Measurements from ENCODE around the gene PRKACG.

The PRKACG gene

GRCh38 chr9:69036799-69037198 is 22.9 kb upstream of the PRKACG start:
- in situ Hi-C loops (cut with MboI; ENCODE audit: low pct_unique_long_range_greater_than_20kb, low sequenced_read_pairs, unreplicated experiment) = no loop called here
- DNase-seq (ENCODE audit: low spot score) = no peak

GRCh38 chr9:69036309-69036708 is 22.4 kb upstream of the PRKACG start:
- in situ Hi-C loops (cut with MboI; ENCODE audit: low pct_unique_long_range_greater_than_20kb, low sequenced_read_pairs, unreplicated experiment) = no loop called here
- TF ChIP-seq, protein P1, sequence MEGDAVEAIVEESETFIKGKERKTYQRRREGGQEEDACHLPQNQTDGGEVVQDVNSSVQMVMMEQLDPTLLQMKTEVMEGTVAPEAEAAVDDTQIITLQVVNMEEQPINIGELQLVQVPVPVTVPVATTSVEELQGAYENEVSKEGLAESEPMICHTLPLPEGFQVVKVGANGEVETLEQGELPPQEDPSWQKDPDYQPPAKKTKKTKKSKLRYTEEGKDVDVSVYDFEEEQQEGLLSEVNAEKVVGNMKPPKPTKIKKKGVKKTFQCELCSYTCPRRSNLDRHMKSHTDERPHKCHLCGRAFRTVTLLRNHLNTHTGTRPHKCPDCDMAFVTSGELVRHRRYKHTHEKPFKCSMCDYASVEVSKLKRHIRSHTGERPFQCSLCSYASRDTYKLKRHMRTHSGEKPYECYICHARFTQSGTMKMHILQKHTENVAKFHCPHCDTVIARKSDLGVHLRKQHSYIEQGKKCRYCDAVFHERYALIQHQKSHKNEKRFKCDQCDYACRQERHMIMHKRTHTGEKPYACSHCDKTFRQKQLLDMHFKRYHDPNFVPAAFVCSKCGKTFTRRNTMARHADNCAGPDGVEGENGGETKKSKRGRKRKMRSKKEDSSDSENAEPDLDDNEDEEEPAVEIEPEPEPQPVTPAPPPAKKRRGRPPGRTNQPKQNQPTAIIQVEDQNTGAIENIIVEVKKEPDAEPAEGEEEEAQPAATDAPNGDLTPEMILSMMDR (IDR thresholded peaks at IDR 0.05; ENCODE audit: extremely low read depth, insufficient read depth, missing control alignments) = no peak
- DNase-seq (ENCODE audit: low spot score) = peak; percentile 53

More at GRCh38 chr9:69036799-69037198, 22.9 kb upstream of the PRKACG start:
- TF ChIP-seq, protein P1 (IDR thresholded peaks at IDR 0.05; ENCODE audit: extremely low read depth, insufficient read depth, missing control alignments) = no peak

- peak; percentile 91 for DNase-seq (ENCODE audit: low spot score)
- TF ChIP-seq, protein P1 (IDR thresholded peaks at IDR 0.05; ENCODE audit: extremely low read depth, insufficient read depth, missing control alignments) = peak; percentile 99
- in situ Hi-C loops (cut with MboI; ENCODE audit: low pct_unique_long_range_greater_than_20kb, low sequenced_read_pairs, unreplicated experiment) = no loop called here
These were observed 21.8 kb upstream of the PRKACG start, which contains the start of gene FXN for GRCh38 chr9:69035438-69036308. Gene FXN (plus strand): TSS chr9:69035752. CDS start chr9:69035783, 31 bp downstream.

DNA sequence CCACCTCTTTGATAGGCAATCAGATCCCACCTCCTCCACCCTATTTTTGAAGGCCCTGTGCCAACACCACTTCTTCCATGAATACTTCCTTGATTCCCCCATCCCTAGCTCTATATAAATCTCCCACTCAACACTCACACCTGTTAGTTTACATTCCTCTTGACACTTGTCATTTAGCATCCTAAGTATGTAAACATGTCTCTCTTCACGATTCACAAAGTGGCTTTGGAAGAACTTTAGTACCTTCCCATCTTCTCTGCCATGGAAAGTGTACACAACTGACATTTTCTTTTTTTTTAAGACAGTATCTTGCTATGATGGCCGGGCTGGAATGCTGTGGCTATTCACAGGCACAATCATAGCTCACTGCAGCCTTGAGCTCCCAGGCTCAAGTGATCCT is 20.2 kb upstream of the PRKACG start:
- no peak for DNase-seq (ENCODE audit: low spot score)
- in situ Hi-C loops (cut with MboI; ENCODE audit: low pct_unique_long_range_greater_than_20kb, low sequenced_read_pairs, unreplicated experiment) = no loop called here

GRCh38 chr9:69030851-69031645 is 17.1 kb upstream of the PRKACG start:
- DNase-seq (ENCODE audit: low spot score) = no peak
- TF ChIP-seq, protein P1 (IDR thresholded peaks at IDR 0.05; ENCODE audit: extremely low read depth, insufficient read depth, missing control alignments) = no peak
- in situ Hi-C loops (cut with MboI; ENCODE audit: low pct_unique_long_range_greater_than_20kb, low sequenced_read_pairs, unreplicated experiment) = no loop called here

More for the DNA sequence above, 20.2 kb upstream of the PRKACG start:
- TF ChIP-seq, protein P1 (IDR thresholded peaks at IDR 0.05; ENCODE audit: extremely low read depth, insufficient read depth, missing control alignments) = no peak

DNA sequence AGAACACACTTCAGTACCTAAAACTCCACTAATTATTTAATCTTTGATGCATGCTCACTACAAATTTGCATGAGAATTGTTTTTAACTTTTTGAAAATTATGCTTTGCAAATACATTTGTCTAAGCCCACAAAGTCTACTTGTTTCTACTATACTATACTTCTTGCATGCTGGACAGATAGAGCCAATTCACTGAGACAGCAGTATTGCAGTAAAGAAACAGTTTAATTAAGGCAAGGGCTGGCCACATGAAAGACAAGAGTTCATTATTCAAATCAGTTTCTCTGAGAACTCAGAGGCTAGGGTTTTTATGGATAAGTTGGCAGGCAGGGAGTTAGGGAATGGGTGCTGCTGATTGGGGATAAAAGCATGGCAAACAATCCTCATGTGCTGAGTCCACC is 15.6 kb upstream of the PRKACG start:
- TF ChIP-seq, protein P1 (IDR thresholded peaks at IDR 0.05; ENCODE audit: extremely low read depth, insufficient read depth, missing control alignments) = no peak
- DNase-seq (ENCODE audit: low spot score) = no peak
- in situ Hi-C loops (cut with MboI; ENCODE audit: low pct_unique_long_range_greater_than_20kb, low sequenced_read_pairs, unreplicated experiment) = no loop called here
